ENCODE measurements around the gene WFIKKN1.

WFIKKN1 gene

GRCh38 chr16:674214-674881 is 43.6 kb downstream of the WFIKKN1 start:
- Histone ChIP-seq H2AK5ac (ENCODE audit: low read length) (no peak overlapping the region), H2BK5ac (ENCODE audit: low read depth, low read length, poor library complexity) (no peak overlapping the region), H2BK120ac (ENCODE audit: insufficient read depth, low read length, poor library complexity) (no peak overlapping the region), H3K27me3 (ENCODE audit: insufficient read depth, low read length) (peaks cover 3% of the 10 kb centered on the region), H3K18ac (ENCODE audit: low read length) (no peak overlapping the region), H2BK12ac (ENCODE audit: low read length) (no peak overlapping the region), H3K4me3 (ENCODE audit: low read depth, low read length) (no peak overlapping the region), H2AFZ (ENCODE audit: insufficient read depth, low read length, poor library complexity) (no peak overlapping the region), H3K23ac (ENCODE audit: low read length) (no peak overlapping the region), H3K14ac (ENCODE audit: low read length) (no peak overlapping the region), H3K79me2 (ENCODE audit: control insufficient read depth, insufficient read depth, low read length, poor library complexity) (peaks cover under 1% of the 10 kb centered on the region), H4K8ac (ENCODE audit: low read depth, low read length) (no peak overlapping the region), H3K27ac (ENCODE audit: low read depth, low read length) (no peak overlapping the region), H3K36me3 (ENCODE audit: control insufficient read depth in 1 of 2, insufficient read depth in 2 of 2, low read length in 2 of 2) (peaks cover 49 to 51% of the 10 kb centered on the region in 2 experiments), H3K9me3 (ENCODE audit: insufficient read depth, low read depth, low read length) (peaks cover 2% of the 10 kb centered on the region), H4K12ac (ENCODE audit: low read depth, low read length) (no peak overlapping the region), H4K91ac (ENCODE audit: low read depth, low read length) (no peak overlapping the region), H3K4ac (ENCODE audit: low read depth, low read length) (no peak overlapping the region), H3K4me2 (ENCODE audit: low read length) (no peak overlapping the region), H3K4me1 (ENCODE audit: control insufficient read depth in 1 of 2, insufficient read depth in 2 of 2, low read length in 2 of 2) (peaks cover 10 to 11% of the 10 kb centered on the region in 2 experiments), H3K79me1 (ENCODE audit: low read length) (peaks cover under 1% of the 10 kb centered on the region), H3K9ac (ENCODE audit: low read length) (no peak overlapping the region)
- WGBS (ENCODE audit: extremely low coverage, insufficient coverage, insufficient read length): no CpG with 5 or more reads among the region's 22 CpGs
- DNase-seq: no peak

- Histone ChIP-seq H3K4me2 (ENCODE audit: low read length) (peak within 1 kb of the TSS; percentile 63), H3K9me3 (ENCODE audit: insufficient read depth, low read depth, low read length) (peaks cover 2% of the 10 kb centered on the region), H2BK12ac (ENCODE audit: low read length) (no peak within 1 kb of the TSS), H2AK5ac (ENCODE audit: low read length) (no peak within 1 kb of the TSS), H3K4me3 (ENCODE audit: low read depth, low read length) (peak within 1 kb of the TSS; percentile 50), H3K9ac (ENCODE audit: low read length) (no peak within 1 kb of the TSS), H3K36me3 (ENCODE audit: control insufficient read depth in 1 of 2, insufficient read depth in 2 of 2, low read length in 2 of 2) (peaks cover 41 to 42% of the 10 kb centered on the region in 2 experiments), H4K12ac (ENCODE audit: low read depth, low read length) (no peak within 1 kb of the TSS), H3K79me2 (ENCODE audit: control insufficient read depth, insufficient read depth, low read length, poor library complexity) (peaks cover 4% of the 10 kb centered on the region), H3K14ac (ENCODE audit: low read length) (peak within 1 kb of the TSS; percentile 15), H4K8ac (ENCODE audit: low read depth, low read length) (no peak within 1 kb of the TSS), H3K18ac (ENCODE audit: low read length) (no peak within 1 kb of the TSS), H3K79me1 (ENCODE audit: low read length) (peaks cover 6% of the 10 kb centered on the region), H2AFZ (ENCODE audit: insufficient read depth, low read length, poor library complexity) (no peak within 1 kb of the TSS), H3K27me3 (ENCODE audit: insufficient read depth, low read length) (peaks cover 3% of the 10 kb centered on the region), H3K4me1 (ENCODE audit: control insufficient read depth in 1 of 2, insufficient read depth in 2 of 2, low read length in 2 of 2) (peaks cover 12 to 13% of the 10 kb centered on the region in 2 experiments), H4K91ac (ENCODE audit: low read depth, low read length) (no peak within 1 kb of the TSS), H3K23ac (ENCODE audit: low read length) (no peak within 1 kb of the TSS), H2BK120ac (ENCODE audit: insufficient read depth, low read length, poor library complexity) (no peak within 1 kb of the TSS), H3K27ac (ENCODE audit: low read depth, low read length) (no peak within 1 kb of the TSS), H3K4ac (ENCODE audit: low read depth, low read length) (no peak within 1 kb of the TSS), H2BK5ac (ENCODE audit: low read depth, low read length, poor library complexity) (no peak within 1 kb of the TSS)
- no CpG with 5 or more reads among the region's 73 CpGs for WGBS (ENCODE audit: extremely low coverage, insufficient coverage, insufficient read length)
- DNase-seq: peak in 1 of 2 donors; percentile 39
Observed at GRCh38 chr16:674968-675883, 44.4 kb downstream of the WFIKKN1 start, which contains the start of gene RHBDL1. Gene RHBDL1 (plus strand): TSS chr16:675671. CDS start chr16:675791, 120 bp downstream.

GRCh38 chr16:675884-676564 is 45.2 kb downstream of the WFIKKN1 start:
- H3K79me2 ChIP-seq (ENCODE audit: control insufficient read depth, insufficient read depth, low read length, poor library complexity): peaks cover 11% of the 10 kb centered on the region
- H4K12ac ChIP-seq (ENCODE audit: low read depth, low read length): no peak overlapping the region
- H2BK120ac ChIP-seq (ENCODE audit: insufficient read depth, low read length, poor library complexity): no peak overlapping the region
- no peak overlapping the region for H2BK12ac ChIP-seq (ENCODE audit: low read length)
- H3K27ac ChIP-seq (ENCODE audit: low read depth, low read length): no peak overlapping the region
- H3K9me3 ChIP-seq (ENCODE audit: insufficient read depth, low read depth, low read length): peaks cover 2% of the 10 kb centered on the region
- H3K27me3 ChIP-seq (ENCODE audit: insufficient read depth, low read length): peaks cover 3% of the 10 kb centered on the region
- H3K14ac ChIP-seq (ENCODE audit: low read length): no peak overlapping the region
- DNase-seq: no peak
- no peak overlapping the region for H2AK5ac ChIP-seq (ENCODE audit: low read length)
- no peak overlapping the region for H3K18ac ChIP-seq (ENCODE audit: low read length)
- WGBS (ENCODE audit: extremely low coverage, insufficient coverage, insufficient read length): no CpG with 5 or more reads among the region's 25 CpGs
- H3K4ac ChIP-seq (ENCODE audit: low read depth, low read length): no peak overlapping the region
- H2BK5ac ChIP-seq (ENCODE audit: low read depth, low read length, poor library complexity): no peak overlapping the region
- peak overlapping the region; percentile 63 for H3K4me2 ChIP-seq (ENCODE audit: low read length)
- no peak overlapping the region for H3K23ac ChIP-seq (ENCODE audit: low read length)
- peaks cover 33 to 36% of the 10 kb centered on the region in 2 experiments for H3K36me3 ChIP-seq (ENCODE audit: control insufficient read depth in 1 of 2, insufficient read depth in 2 of 2, low read length in 2 of 2)
- no peak overlapping the region for H3K4me3 ChIP-seq (ENCODE audit: low read depth, low read length)
- H3K79me1 ChIP-seq (ENCODE audit: low read length): peaks cover 8% of the 10 kb centered on the region
- no peak overlapping the region for H4K8ac ChIP-seq (ENCODE audit: low read depth, low read length)
- H2AFZ ChIP-seq (ENCODE audit: insufficient read depth, low read length, poor library complexity): no peak overlapping the region
- no peak overlapping the region for H3K9ac ChIP-seq (ENCODE audit: low read length)
- no peak overlapping the region for H4K91ac ChIP-seq (ENCODE audit: low read depth, low read length)
- peaks cover 14 to 15% of the 10 kb centered on the region in 2 experiments for H3K4me1 ChIP-seq (ENCODE audit: control insufficient read depth in 1 of 2, insufficient read depth in 2 of 2, low read length in 2 of 2)

GRCh38 chr16:676565-676902 is 45.7 kb downstream of the WFIKKN1 start:
- H4K91ac ChIP-seq (ENCODE audit: low read depth, low read length): no peak overlapping the region
- peaks cover 33 to 36% of the 10 kb centered on the region in 2 experiments for H3K36me3 ChIP-seq (ENCODE audit: control insufficient read depth in 1 of 2, insufficient read depth in 2 of 2, low read length in 2 of 2)
- H3K4me1 ChIP-seq (ENCODE audit: control insufficient read depth in 1 of 2, insufficient read depth in 2 of 2, low read length in 2 of 2): peaks cover 19 to 20% of the 10 kb centered on the region in 2 experiments
- DNase-seq: no peak
- no peak overlapping the region for H3K4me2 ChIP-seq (ENCODE audit: low read length)
- H3K27me3 ChIP-seq (ENCODE audit: insufficient read depth, low read length): peaks cover 3% of the 10 kb centered on the region
- H4K12ac ChIP-seq (ENCODE audit: low read depth, low read length): no peak overlapping the region
- H4K8ac ChIP-seq (ENCODE audit: low read depth, low read length): no peak overlapping the region
- H2BK12ac ChIP-seq (ENCODE audit: low read length): no peak overlapping the region
- WGBS (ENCODE audit: extremely low coverage, insufficient coverage, insufficient read length): no CpG with 5 or more reads among the region's 21 CpGs
- no peak overlapping the region for H3K14ac ChIP-seq (ENCODE audit: low read length)
- no peak overlapping the region for H2AK5ac ChIP-seq (ENCODE audit: low read length)
- H3K27ac ChIP-seq (ENCODE audit: low read depth, low read length): no peak overlapping the region
- H3K79me1 ChIP-seq (ENCODE audit: low read length): peaks cover 8% of the 10 kb centered on the region
- no peak overlapping the region for H3K9ac ChIP-seq (ENCODE audit: low read length)
- no peak overlapping the region for H2BK5ac ChIP-seq (ENCODE audit: low read depth, low read length, poor library complexity)
- no peak overlapping the region for H3K4me3 ChIP-seq (ENCODE audit: low read depth, low read length)
- no peak overlapping the region for H2BK120ac ChIP-seq (ENCODE audit: insufficient read depth, low read length, poor library complexity)
- no peak overlapping the region for H3K23ac ChIP-seq (ENCODE audit: low read length)
- no peak overlapping the region for H3K4ac ChIP-seq (ENCODE audit: low read depth, low read length)
- H2AFZ ChIP-seq (ENCODE audit: insufficient read depth, low read length, poor library complexity): no peak overlapping the region
- H3K9me3 ChIP-seq (ENCODE audit: insufficient read depth, low read depth, low read length): peaks cover 2% of the 10 kb centered on the region
- peaks cover 15% of the 10 kb centered on the region for H3K79me2 ChIP-seq (ENCODE audit: control insufficient read depth, insufficient read depth, low read length, poor library complexity)
- H3K18ac ChIP-seq (ENCODE audit: low read length): no peak overlapping the region
